ENCODE results near the gene NPDC1.
"Not testable (repeated sequence)": the region's sequence is repeated elsewhere in the genome, so short reads cannot be mapped to it uniquely, and the experiment has no call there.

Gene NPDC1

DNA sequence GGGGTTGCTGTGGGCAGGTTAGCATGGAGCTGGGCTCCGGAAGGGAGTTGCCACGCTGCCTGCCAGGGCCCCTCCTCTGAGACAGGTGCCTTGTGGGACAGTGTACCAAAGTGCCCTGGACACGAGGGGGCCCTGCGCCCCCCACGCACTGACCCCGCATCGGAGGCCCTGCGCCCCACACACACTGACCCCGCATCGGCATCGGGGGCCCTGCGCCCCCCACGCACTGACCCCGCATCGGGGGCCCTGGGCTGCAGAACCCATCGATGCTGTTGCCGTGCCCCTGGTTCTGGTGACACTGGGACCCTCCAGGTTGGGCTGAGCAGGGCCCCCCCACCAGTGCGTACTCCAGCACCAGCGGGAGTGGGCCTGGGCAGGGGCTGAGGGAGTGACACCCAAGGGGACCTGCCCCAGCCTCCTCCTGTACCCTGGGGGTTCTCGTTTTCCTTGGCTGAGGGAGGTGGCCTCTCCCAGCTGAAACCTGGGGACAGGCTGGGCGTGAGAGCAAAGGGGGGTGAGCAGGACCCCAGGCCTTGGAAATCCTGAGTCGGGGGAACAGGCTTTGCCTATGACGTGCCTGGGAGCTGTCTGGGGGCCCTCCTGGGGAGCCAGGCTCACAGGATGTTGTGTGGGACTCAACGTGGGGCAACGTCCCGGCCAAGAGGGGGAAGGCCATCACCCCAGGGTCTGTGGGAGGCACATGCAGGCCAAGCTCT lies 17.5 kb upstream of the NPDC1 start:
- Histone ChIP-seq H3K9me3 (replicated peaks; ENCODE audit: low read length) (no peaks in the 10 kb centered on the region), H3K9ac (ENCODE audit: low read depth, low read length) (no peak overlapping the region), H3K27me3 (ENCODE audit: control insufficient read depth, insufficient read depth, low read length) (peaks cover 6% of the 10 kb centered on the region), H3K4me3 (ENCODE audit: low read length) (no peak overlapping the region), H3K4me2 (ENCODE audit: low read length) (no peak overlapping the region), H3K4me1 (ENCODE audit: control insufficient read depth, insufficient read depth, low read length) (no peaks in the 10 kb centered on the region), H3K36me3 (ENCODE audit: insufficient read depth, low read length) (no peaks in the 10 kb centered on the region)

DNA sequence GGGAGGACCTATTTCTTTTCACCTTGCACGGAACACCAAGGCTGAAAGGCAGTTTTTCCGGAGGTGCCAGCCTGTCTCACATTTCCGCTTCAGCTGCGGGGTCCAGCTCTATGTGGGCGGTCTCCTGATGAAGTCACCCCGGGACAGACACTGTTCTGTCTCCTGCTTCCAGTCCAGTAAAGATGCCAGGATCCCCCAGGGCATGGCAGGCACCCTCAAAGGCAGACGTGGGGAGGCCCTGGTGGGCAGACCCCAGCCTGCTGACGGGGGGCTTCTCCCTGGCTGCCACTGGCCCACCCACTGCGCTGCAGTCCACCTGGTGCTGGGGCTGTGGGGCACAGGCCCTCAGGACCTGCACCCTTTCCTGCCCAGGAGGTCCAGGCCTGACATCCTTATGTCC lies 16.8 kb upstream of the NPDC1 start:
- not testable (repeated sequence) for H3K36me3 ChIP-seq (ENCODE audit: insufficient read depth, low read length); H3K4me1 ChIP-seq (ENCODE audit: control insufficient read depth, insufficient read depth, low read length); H3K27me3 ChIP-seq (ENCODE audit: control insufficient read depth, insufficient read depth, low read length); H3K9me3 ChIP-seq (replicated peaks; ENCODE audit: low read length); H3K4me2 ChIP-seq (ENCODE audit: low read length); H3K9ac ChIP-seq (ENCODE audit: low read depth, low read length); H3K4me3 ChIP-seq (ENCODE audit: low read length)

DNA sequence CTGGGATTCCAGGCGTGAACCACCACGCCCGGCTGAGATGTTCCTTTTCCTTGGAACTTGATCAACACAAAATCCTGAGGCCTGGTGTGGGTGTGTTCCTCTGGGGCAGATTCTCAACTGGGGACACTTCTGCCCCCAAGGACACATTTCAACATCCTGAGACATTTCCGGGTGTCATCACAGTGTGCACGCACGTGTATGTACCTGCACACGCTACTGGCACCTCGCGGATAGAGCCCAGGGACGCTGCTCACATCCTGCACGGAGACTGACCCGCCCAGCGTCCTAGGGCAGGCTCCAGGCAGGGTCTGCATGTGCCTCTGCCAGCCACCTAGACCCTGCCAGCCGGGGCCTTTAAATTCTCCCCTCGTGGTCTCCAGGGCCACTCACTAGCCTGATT lies 16.4 kb upstream of the NPDC1 start:
- Histone ChIP-seq H3K27me3 (ENCODE audit: control insufficient read depth, insufficient read depth, low read length) (peaks cover 10% of the 10 kb centered on the region), H3K4me3 (ENCODE audit: low read length) (no peak overlapping the region), H3K36me3 (ENCODE audit: insufficient read depth, low read length) (no peaks in the 10 kb centered on the region), H3K9ac (ENCODE audit: low read depth, low read length) (no peak overlapping the region), H3K4me1 (ENCODE audit: control insufficient read depth, insufficient read depth, low read length) (no peaks in the 10 kb centered on the region), H3K4me2 (ENCODE audit: low read length) (no peak overlapping the region), H3K9me3 (replicated peaks; ENCODE audit: low read length) (no peaks in the 10 kb centered on the region)

DNA sequence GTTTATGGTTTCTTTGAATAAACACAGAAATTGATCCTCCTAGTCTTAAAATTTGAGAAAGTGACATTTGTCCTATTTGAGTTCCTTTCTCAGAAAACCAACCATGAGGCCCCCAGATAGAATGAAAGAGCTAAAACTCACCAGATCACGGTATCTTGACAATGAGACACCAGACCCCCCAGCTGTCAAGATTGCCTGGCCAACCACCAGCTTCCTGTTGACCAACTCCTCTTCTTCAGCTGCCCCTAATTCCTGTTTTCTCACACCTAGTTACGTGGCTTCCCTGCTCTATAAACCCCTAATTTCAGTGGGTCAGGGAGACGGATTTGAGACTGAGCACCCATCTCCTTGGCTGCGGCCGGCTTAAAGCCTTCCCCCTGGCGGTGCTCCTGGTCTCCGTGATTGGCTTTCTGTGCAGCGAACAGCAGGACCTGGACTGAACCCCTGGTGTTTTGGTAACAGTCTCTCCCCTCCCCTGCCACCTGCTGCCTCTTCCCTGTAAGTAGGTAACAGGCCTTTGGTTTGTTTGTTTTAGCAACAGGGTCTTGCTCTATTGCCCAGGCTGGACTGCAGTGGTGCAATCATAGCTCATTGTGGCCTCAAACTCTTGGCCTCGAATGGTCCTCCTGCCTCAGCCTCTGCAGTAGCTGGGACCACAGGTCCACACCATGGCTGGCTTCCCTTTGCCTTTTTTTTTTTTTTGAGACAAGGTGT lies 12.7 kb upstream of the NPDC1 start:
- no peaks in the 10 kb centered on the region for H3K9me3 ChIP-seq (replicated peaks; ENCODE audit: low read length)
- H3K4me2 ChIP-seq (ENCODE audit: low read length): no peak overlapping the region
- H3K9ac ChIP-seq (ENCODE audit: low read depth, low read length): no peak overlapping the region
- no peaks in the 10 kb centered on the region for H3K36me3 ChIP-seq (ENCODE audit: insufficient read depth, low read length)
- peaks cover 38% of the 10 kb centered on the region for H3K27me3 ChIP-seq (ENCODE audit: control insufficient read depth, insufficient read depth, low read length)
- no peak overlapping the region for H3K4me3 ChIP-seq (ENCODE audit: low read length)
- H3K4me1 ChIP-seq (ENCODE audit: control insufficient read depth, insufficient read depth, low read length): peaks cover 6% of the 10 kb centered on the region

DNA sequence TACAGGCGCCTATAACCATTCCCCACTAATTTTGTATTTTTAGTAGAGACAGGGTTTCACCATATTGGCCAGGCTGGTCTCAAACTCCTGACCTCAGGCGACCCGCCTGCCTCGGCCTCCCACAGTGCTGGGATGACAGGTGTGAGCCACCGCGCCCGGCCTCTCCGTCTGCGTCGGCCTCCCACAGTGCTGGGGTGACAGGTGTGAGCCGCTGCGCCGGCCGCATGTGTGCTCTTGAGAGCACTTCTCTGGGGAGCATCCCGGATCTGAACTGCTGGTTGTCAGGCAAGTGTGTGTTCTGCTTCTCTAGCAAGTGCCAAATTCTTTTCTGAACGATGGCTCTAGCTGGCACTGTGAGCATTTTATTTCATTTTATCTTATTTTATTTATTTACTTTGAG lies 11.6 kb upstream of the NPDC1 start:
- peaks cover 49% of the 10 kb centered on the region for H3K27me3 ChIP-seq (ENCODE audit: control insufficient read depth, insufficient read depth, low read length)
- H3K4me1 ChIP-seq (ENCODE audit: control insufficient read depth, insufficient read depth, low read length): peaks cover 6% of the 10 kb centered on the region
- no peaks in the 10 kb centered on the region for H3K36me3 ChIP-seq (ENCODE audit: insufficient read depth, low read length)
- H3K4me3 ChIP-seq (ENCODE audit: low read length): no peak overlapping the region
- no peak overlapping the region for H3K9ac ChIP-seq (ENCODE audit: low read depth, low read length)
- H3K4me2 ChIP-seq (ENCODE audit: low read length): no peak overlapping the region
- H3K9me3 ChIP-seq (replicated peaks; ENCODE audit: low read length): no peaks in the 10 kb centered on the region

DNA sequence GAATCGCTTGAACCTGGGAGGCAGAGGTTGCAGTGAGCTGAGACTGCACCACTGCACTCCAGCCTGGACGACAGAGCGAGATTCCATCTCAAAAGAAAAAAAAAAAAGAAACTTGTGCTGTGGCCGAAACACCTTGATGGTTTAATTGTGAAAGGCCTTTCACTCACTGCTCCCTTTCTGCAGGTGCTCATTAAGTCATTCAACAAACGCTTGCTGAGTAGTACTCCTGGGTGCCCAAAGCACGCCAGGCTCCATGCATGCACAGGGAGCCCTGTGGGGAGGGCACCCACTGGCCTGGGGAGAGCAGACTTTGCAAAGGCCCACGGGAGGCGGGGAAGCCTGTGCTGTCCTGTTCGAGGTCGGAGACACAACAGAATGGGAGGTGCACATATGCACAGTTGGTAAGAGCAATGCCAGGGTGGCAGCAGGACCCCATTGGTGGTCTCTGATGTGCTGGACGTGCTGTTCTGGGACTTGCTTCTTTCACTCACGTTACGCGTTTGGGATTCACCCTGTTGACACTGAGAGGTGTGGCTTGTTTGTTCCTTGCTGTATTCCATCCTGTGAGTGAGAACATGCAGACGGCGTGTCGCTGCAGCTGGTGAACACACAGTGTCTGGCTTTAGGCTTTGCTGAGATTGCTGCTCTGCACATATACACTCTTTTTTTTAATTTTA lies 10.9 kb upstream of the NPDC1 start:
- H3K36me3 ChIP-seq (ENCODE audit: insufficient read depth, low read length): no peaks in the 10 kb centered on the region
- no peaks in the 10 kb centered on the region for H3K9me3 ChIP-seq (replicated peaks; ENCODE audit: low read length)
- H3K4me1 ChIP-seq (ENCODE audit: control insufficient read depth, insufficient read depth, low read length): peaks cover 6% of the 10 kb centered on the region
- H3K4me3 ChIP-seq (ENCODE audit: low read length): no peak overlapping the region
- H3K9ac ChIP-seq (ENCODE audit: low read depth, low read length): no peak overlapping the region
- peaks cover 53% of the 10 kb centered on the region for H3K27me3 ChIP-seq (ENCODE audit: control insufficient read depth, insufficient read depth, low read length)
- no peak overlapping the region for H3K4me2 ChIP-seq (ENCODE audit: low read length)

DNA sequence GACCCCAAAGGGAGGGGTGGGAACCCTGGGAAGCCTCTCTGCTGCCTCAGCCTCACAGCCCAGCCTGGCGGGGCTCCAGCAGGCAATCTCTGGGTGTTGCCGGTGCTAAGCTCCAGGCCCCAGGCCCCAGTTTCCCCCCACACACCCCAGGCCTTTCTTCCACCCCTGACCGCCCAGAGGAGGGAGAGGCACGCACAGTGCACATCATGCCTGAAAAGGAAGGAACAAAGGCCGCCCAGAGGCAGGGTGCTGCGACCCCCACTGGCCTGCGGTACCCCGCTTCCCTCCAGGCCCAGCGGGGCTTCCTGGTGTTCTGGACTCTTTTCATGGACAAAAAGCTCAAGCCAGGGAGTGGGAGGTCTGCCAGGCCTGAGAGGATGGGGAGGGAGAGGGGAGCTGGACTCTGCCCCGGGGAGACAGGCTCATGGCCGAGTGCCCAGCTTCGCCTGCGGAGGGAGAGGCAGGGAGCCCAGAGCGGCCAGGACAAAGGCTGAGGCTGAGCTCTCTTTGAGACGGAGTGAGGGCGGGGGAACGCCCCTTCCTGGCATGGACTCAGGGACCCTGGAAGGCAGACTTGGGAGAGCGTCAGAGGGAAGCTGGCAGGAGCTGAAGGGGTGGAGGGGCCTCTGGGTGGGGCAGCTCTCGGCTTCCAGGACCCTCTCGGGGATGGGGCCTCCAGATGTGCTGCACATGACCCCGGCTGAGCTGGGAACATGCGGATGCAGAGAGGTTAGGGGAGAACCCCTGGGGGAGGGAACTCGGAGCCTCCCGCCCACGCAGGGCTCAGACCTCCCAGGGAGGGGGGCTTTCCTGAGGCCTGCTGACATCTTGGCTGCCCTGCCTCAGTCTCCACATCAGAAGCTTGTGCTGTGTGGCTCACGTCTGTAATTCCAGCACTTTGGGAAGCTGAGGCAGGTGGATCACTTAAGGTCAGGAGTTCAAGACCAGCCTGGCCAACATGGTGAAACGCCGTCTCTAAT lies 9.7 kb upstream of the NPDC1 start:
- Histone ChIP-seq H3K4me1 (ENCODE audit: control insufficient read depth, insufficient read depth, low read length) (peaks cover 6% of the 10 kb centered on the region), H3K27me3 (ENCODE audit: control insufficient read depth, insufficient read depth, low read length) (peaks cover 53% of the 10 kb centered on the region), H3K9ac (ENCODE audit: low read depth, low read length) (no peak overlapping the region), H3K4me2 (ENCODE audit: low read length) (peak overlapping the region; percentile 4), H3K4me3 (ENCODE audit: low read length) (no peak overlapping the region), H3K36me3 (ENCODE audit: insufficient read depth, low read length) (no peaks in the 10 kb centered on the region), H3K9me3 (replicated peaks; ENCODE audit: low read length) (no peaks in the 10 kb centered on the region)

DNA sequence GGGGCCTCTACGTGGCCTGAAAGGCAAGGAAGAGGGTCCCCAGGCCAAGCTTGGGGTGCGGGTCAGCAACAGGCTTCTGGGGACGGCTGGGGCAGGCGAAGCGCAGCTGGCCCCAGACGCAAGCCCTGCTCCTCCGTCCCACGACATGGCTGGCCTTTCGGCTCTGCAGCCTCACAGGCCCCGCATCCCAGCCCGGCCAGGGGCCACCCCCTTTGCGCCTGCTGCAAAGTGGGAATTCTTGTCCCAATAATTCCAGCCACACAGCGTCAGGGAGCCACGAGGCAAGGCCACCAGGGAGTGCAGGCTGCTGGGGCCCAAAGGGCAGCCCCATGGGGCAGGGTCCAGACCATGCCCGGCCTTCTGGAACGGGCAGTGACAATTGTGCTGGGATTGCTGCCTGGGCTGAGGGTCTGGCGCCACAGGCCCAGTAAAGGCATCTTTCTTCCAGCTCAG lies 9.0 kb upstream of the NPDC1 start:
- Histone ChIP-seq H3K27me3 (ENCODE audit: control insufficient read depth, insufficient read depth, low read length) (peaks cover 53% of the 10 kb centered on the region), H3K4me3 (ENCODE audit: low read length) (no peak overlapping the region), H3K9ac (ENCODE audit: low read depth, low read length) (no peak overlapping the region)

DNA sequence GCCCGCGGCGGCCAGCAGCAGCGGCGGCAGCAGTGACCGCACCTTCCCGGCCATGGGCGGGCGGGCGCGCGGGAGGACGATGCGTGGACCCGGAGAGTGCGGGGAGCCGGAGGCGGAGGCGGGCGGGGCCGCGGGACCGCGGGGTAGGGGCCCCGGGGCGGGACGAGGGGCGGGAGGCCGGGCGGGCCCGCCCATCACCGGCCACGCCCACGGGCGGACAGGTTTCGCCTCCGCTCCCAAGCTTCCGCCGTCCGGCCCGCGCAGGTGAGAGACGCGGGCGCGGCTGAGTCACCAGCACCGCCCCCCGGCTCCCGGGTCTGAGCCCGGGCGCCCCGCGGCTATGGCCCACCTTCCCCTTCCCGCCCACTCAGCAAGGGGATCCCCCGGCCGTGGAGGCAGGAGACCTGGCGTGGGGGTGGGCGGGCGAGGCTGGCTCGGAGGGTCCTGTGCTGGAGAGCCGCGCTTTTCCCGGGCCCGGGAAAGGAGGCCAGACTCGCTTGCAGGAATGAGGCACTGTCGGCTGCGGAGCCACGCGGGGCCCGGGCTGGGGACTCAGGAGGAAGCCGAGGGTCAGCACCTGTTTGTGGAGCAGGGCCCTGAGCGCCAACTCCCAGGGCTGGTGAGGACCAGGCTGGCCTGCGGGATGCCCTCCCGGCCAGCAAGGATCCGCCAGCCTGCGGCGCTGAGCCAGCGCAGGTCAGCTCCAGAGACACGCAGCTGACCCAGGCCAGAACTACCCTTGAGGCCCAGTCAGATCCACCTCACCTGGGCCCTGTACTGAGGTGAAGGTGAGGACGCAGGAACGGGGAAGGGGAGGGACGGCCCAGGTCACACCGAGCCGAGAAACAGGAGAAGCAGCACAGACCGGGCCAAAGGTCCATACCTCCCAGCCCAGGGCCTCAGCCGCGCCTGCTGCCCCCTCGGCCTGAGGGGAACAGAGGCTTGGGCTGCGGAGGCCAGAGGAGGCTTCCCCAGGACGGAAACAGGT lies 8.3 kb upstream of the NPDC1 start, which contains the start of gene ENTPD2:
TSS of gene ENTPD2 (minus strand) at position 118 of the 988 bp plus-strand sequence. CDS start at position 54, 64 bp downstream.
- Histone ChIP-seq H3K36me3 (ENCODE audit: insufficient read depth, low read length) (no peaks in the 10 kb centered on the region), H3K9me3 (replicated peaks; ENCODE audit: low read length) (no peaks in the 10 kb centered on the region), H3K9ac (ENCODE audit: low read depth, low read length) (no peak within 1 kb of the TSS), H3K4me1 (ENCODE audit: control insufficient read depth, insufficient read depth, low read length) (peaks cover 6% of the 10 kb centered on the region), H3K27me3 (ENCODE audit: control insufficient read depth, insufficient read depth, low read length) (peaks cover 58% of the 10 kb centered on the region), H3K4me3 (ENCODE audit: low read length) (no peak within 1 kb of the TSS), H3K4me2 (ENCODE audit: low read length) (no peak within 1 kb of the TSS)

More for the DNA sequence above, 9.0 kb upstream of the NPDC1 start:
- no peaks in the 10 kb centered on the region for H3K9me3 ChIP-seq (replicated peaks; ENCODE audit: low read length)
- H3K36me3 ChIP-seq (ENCODE audit: insufficient read depth, low read length): no peaks in the 10 kb centered on the region
- H3K4me2 ChIP-seq (ENCODE audit: low read length): no peak overlapping the region
- H3K4me1 ChIP-seq (ENCODE audit: control insufficient read depth, insufficient read depth, low read length): peaks cover 6% of the 10 kb centered on the region
